T-helper 2 cell treated with Interferon-gamma antibody and Interleukin-4, amounts not matched to agents 5 μg/mL and 100 μg/mL, for 36 hours (primary cell): ENCODE results near the gene RBP5.

Source experiments
- DNase-seq: peaks from one replicate; pipeline ENCODE4 v3.0.0; 2021; ENCODE audit warnings: low spot score
- H3K27ac Mint-ChIP-seq: one replicate; pipeline ENCODE4 v1.8.0; 2021; ENCODE audit warnings: mild to moderate bottlenecking, mixed read lengths
- H3K27me3 Mint-ChIP-seq: one replicate; pipeline ENCODE4 v1.8.0; 2021; ENCODE audit warnings: low read depth, mixed read lengths
- H3K36me3 Mint-ChIP-seq: one replicate; pipeline ENCODE4 v1.8.0; 2021; ENCODE audit warnings: low read depth, mixed read lengths
- H3K4me1 Mint-ChIP-seq: one replicate; pipeline ENCODE4 v1.8.0; 2021; ENCODE audit warnings: low read depth, mixed read lengths
- H3K4me3 Mint-ChIP-seq: one replicate; pipeline ENCODE4 v1.8.0; 2022; ENCODE audit warnings: mild to moderate bottlenecking, moderate library complexity, mixed read lengths
- H3K9me3 Mint-ChIP-seq: one replicate; pipeline ENCODE4 v1.8.0; 2021; ENCODE audit warnings: mixed read lengths

The RBP5 gene

DNA sequence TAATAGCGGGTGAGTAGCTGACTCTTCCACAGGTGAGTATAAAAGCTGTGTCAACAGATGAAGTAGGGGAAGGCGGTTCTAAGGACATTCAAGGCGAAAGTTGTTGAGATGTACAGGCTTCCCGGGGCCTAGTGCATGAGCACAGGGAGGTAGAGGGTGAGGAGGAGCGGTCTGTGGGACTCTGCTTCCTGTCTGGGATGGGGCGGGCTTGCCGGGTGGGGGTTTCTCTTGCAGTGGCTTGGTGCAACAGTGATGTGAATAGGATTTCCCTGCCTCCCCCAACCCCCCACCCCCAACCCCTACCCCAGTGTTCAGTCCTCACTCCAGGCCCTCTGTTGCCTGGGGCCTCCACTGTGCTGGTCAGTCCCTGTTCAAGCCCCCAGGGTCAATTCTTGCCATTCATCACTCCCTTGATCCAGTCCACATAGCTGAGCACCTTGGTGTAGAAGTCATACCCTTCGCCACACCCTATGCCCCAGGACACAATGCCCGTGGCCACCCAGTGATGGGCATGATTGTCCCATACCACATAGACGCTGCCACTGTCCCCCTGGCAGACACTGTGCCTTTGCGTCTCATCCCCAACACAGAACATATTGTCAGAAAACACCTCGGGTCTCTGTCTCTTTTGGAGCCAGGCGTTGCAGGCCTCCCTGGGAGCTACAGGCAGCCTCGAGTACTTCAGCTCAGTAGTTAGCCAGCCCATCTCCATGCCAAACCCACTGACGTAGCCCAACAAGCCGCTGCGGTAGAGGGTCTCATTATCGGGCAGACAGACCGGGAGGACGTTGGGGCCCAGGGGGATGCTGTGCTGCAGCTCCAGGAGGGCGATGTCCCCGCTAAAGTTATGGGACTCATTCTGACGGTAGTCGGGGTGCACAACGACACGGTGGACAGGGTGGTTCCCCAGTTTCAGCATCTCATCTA is 32.4 kb downstream of the RBP5 start:
- no peak overlapping the region for H3K27ac Mint-ChIP-seq
- no peak for DNase-seq
- H3K4me1 Mint-ChIP-seq, result peaks cover 7% of the 10 kb centered on the region
- H3K27me3 Mint-ChIP-seq, result peaks cover 3% of the 10 kb centered on the region
- no peak overlapping the region for H3K4me3 Mint-ChIP-seq
- peaks cover 8% of the 10 kb centered on the region for H3K36me3 Mint-ChIP-seq
- no peaks in the 10 kb centered on the region for H3K9me3 Mint-ChIP-seq

- H3K9me3 Mint-ChIP-seq, result no peaks in the 10 kb centered on the region
- peak overlapping the region; percentile 32 for H3K27ac Mint-ChIP-seq
- H3K27me3 Mint-ChIP-seq, result peaks cover 3% of the 10 kb centered on the region
- H3K36me3 Mint-ChIP-seq, result peaks cover 4% of the 10 kb centered on the region
- H3K4me3 Mint-ChIP-seq, result no peak overlapping the region
- no peak for DNase-seq
- H3K4me1 Mint-ChIP-seq, result peaks cover 7% of the 10 kb centered on the region
These were observed 34.8 kb downstream of the RBP5 start for GRCh38 chr12:7093892-7094291.

DNA sequence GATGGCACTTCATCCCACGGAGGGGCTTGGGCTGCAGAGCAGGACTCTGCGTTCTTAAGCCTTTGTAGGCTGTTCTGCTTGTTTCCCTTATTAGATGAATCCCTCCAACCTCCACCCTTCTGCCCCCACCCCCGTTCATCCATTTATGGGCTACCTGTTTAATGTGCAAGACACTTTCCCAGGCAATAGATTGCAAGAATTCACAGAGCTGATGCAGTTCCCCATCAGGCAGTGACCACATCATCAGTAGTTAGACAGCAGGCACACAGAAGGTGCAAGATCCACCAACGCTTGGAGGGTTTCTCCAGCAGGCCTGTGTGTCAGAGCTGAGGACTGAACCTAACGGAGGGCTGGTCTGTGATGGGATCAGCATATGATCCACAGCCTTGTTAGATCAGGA is 35.2 kb downstream of the RBP5 start:
- H3K9me3 Mint-ChIP-seq, result no peaks in the 10 kb centered on the region
- peak overlapping the region; percentile 32 for H3K27ac Mint-ChIP-seq
- H3K4me1 Mint-ChIP-seq, result peaks cover 7% of the 10 kb centered on the region
- no peak for DNase-seq
- H3K4me3 Mint-ChIP-seq, result no peak overlapping the region
- peaks cover 4% of the 10 kb centered on the region for H3K36me3 Mint-ChIP-seq
- peaks cover 3% of the 10 kb centered on the region for H3K27me3 Mint-ChIP-seq

DNA sequence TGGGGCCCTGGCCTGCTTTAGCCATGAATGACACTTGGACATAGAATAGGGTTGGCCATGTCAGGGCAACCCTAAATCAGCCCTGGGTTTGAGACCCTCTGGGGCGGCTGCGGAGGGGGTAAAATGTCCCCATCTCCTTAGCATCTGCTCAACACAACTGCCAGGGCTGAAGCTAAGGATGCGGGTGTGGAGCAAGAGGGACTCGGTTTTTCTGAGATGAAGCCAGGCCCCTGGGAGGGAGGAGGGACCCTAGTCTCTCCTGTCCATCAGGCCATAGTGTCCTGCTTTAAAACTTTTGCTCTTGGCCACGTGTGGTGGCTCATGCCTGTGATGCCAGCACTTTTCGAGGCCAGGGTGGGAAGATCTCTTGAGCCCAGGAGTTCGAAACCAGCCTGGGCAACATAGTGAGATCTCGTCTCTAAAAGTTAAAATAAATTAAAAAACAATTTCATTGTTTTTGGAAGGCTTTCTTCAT is 35.7 kb downstream of the RBP5 start:
- DNase-seq, result no peak
- H3K27ac Mint-ChIP-seq, result no peak overlapping the region
- peak overlapping the region; percentile 86 for H3K4me3 Mint-ChIP-seq

DNA sequence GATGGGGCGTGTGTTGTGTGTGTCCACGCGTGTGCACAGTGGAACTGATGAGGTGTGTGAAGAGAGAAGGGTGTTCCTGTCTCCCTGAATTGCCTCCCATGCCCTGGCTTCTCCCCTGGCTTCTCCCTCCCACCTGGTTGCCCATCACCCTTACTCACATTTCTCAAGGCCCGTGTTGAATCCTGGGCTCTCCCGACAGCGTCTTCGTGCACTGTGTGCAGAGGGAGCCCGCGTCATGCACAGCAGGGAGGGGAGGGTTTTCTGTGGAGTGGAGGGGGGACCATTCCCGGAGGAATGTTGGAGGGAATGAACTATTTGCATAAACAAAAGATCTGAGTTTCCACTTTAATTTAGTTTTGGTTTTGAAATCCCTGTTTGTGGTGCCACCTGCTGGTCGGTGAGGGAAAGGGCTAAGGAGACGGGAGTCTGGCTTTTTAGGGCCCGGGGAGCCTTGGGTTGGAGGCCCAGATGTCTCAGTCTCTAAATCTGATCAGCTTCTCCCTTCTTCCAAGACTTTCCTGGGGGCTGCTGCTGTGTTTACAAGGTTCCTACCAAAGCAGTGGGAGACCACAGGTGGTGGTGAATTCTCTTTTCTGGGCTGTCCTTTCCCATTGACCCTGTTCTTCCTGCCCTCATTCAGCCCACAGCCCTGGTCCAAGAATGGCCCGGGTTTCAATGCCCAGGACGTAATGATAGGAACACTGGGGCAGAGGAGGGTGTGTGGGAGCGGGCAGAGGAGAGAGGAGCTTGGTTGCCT is 36.3 kb downstream of the RBP5 start, which contains the start of gene C1R:
C1R (minus strand) TSS at position 217 of the 757 bp plus-strand sequence; CDS start at position 160, 57 bp downstream.
- Mint-ChIP-seq H3K27ac (peak within 1 kb of the TSS; percentile 70), H3K9me3 (no peaks in the 10 kb centered on the region)

More for the DNA sequence above, 35.7 kb downstream of the RBP5 start:
- peaks cover 4% of the 10 kb centered on the region for H3K36me3 Mint-ChIP-seq
- peaks cover 3% of the 10 kb centered on the region for H3K27me3 Mint-ChIP-seq
- H3K9me3 Mint-ChIP-seq, result no peaks in the 10 kb centered on the region
- peaks cover 7% of the 10 kb centered on the region for H3K4me1 Mint-ChIP-seq

GRCh38 chr12:7091660-7092228 is 36.9 kb downstream of the RBP5 start:
- H3K4me1 Mint-ChIP-seq, result peaks cover 7% of the 10 kb centered on the region
- peaks cover 3% of the 10 kb centered on the region for H3K27me3 Mint-ChIP-seq
- peak overlapping the region; percentile 86 for H3K4me3 Mint-ChIP-seq
- no peak for DNase-seq
- no peaks in the 10 kb centered on the region for H3K9me3 Mint-ChIP-seq
- H3K27ac Mint-ChIP-seq, result peak overlapping the region; percentile 70
- H3K36me3 Mint-ChIP-seq, result peaks cover 1% of the 10 kb centered on the region

More for the DNA sequence above, 36.3 kb downstream of the RBP5 start, which contains the start of gene C1R:
- H3K4me1 Mint-ChIP-seq, result peaks cover 7% of the 10 kb centered on the region
- peaks cover 2% of the 10 kb centered on the region for H3K36me3 Mint-ChIP-seq
- peak within 1 kb of the TSS; percentile 86 for H3K4me3 Mint-ChIP-seq
- DNase-seq, result peak; percentile 43
- H3K27me3 Mint-ChIP-seq, result peaks cover 3% of the 10 kb centered on the region

DNA sequence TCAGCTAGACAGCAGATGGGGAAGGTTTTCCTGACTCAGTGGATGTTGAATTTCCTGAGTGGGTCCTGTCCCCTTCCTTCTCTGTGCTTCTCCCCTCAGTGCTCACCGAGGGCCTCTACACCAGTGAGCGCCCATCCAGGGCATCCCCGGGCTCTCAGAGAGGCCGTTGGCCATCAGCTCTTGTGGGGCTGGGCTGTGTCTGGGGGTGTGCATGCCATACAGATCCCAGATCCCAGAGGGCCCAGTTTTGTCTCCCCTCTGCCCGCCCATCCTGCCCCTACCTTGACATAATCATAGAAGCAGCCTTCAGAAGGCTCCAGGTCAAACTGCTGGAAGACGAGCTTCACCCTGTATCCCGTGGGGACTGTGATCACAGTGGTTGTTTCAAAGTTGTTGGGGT is 37.5 kb downstream of the RBP5 start:
- no peaks in the 10 kb centered on the region for H3K9me3 Mint-ChIP-seq
- no peaks in the 10 kb centered on the region for H3K36me3 Mint-ChIP-seq
- no peak for DNase-seq
- H3K27me3 Mint-ChIP-seq, result peaks cover 3% of the 10 kb centered on the region
- H3K4me3 Mint-ChIP-seq, result no peak overlapping the region
- peak overlapping the region; percentile 20 for H3K27ac Mint-ChIP-seq
- H3K4me1 Mint-ChIP-seq, result peaks cover 7% of the 10 kb centered on the region

DNA sequence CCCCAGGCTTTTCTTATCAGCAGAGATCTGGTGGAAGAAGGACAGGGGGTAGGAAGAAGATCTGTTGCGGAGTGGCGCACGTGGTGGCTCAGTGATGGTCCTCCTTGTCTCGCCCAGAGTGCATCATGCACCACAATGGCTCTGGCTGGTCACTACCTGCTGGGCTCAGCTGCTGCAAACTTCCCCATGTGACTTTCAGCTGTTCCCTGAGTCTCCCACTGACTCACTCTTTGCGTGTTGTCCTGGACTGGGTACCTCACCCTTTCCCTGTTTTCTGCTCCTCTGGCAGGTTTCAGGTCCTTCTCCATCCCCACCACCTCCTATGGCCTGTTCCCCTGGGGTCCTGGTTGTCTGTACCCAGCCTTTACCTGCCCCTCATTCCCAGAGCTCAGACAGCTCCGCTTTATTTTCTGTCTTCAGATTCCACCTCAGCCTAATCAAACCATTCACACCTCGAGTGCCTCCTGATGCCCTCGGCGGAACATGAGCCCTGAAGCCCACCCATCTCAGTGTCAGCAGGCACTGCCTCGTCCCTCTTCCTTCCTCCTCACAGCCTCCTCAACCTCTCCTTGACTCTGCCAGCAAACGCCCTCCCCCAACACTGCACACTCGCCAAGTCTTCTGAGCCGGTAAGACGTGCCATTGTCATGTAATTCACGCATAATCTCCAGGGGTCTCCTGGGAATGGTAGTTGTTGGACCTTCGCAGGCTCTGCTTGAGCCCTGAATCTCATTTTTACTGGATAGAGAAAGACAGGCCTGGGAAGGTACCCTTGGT is 38.3 kb downstream of the RBP5 start:
- no peaks in the 10 kb centered on the region for H3K36me3 Mint-ChIP-seq
- H3K27ac Mint-ChIP-seq, result no peak overlapping the region
- H3K27me3 Mint-ChIP-seq, result peaks cover 3% of the 10 kb centered on the region
- no peak for DNase-seq
- no peaks in the 10 kb centered on the region for H3K9me3 Mint-ChIP-seq
- H3K4me3 Mint-ChIP-seq, result no peak overlapping the region
- peaks cover 7% of the 10 kb centered on the region for H3K4me1 Mint-ChIP-seq

DNA sequence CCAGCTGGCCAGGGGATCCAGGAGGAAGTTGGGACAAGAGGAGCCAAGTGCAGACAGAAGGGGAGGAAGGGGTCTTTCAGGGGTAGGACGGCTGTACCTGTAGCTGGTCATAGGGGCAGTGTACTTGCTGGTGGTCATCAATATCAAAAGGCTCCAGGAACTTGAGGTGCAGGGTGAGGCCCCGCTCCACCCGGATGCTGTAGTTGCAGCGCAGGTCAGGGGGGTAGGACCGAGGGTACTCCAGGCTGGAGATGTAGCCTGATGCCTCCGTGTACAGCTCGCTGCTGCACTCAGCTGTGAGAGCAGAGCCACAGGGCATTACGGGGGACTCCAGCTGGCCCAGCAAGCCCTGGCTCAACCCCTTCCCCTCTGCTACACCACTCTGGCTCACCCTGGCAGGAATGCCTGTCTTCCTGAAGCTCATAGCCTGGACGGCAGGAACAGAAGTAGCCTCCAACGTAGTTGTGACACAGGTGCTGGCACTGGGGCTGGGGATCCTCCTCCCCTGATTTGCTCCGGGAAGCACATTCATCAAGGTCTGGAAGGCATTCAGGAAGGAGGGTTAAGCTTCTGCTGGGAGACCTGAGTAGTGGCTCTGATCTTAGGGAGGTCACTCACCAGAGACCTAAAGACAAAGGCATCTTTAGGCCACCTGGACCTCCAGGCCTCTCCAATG is 39.4 kb downstream of the RBP5 start:
- Mint-ChIP-seq H3K36me3 (no peaks in the 10 kb centered on the region), H3K27me3 (peaks cover 3% of the 10 kb centered on the region), H3K27ac (no peak overlapping the region), H3K4me3 (no peak overlapping the region), H3K4me1 (peaks cover 7% of the 10 kb centered on the region), H3K9me3 (no peaks in the 10 kb centered on the region)
- DNase-seq, result no peak

- Mint-ChIP-seq H3K4me1 (no peaks in the 10 kb centered on the region), H3K27ac (no peak overlapping the region), H3K27me3 (peaks cover 2% of the 10 kb centered on the region), H3K36me3 (peaks cover 4% of the 10 kb centered on the region), H3K4me3 (no peak overlapping the region), H3K9me3 (peaks cover 5% of the 10 kb centered on the region)
- no peak for DNase-seq
These were observed 45.6 kb downstream of the RBP5 start for GRCh38 chr12:7083125-7083524.

DNA sequence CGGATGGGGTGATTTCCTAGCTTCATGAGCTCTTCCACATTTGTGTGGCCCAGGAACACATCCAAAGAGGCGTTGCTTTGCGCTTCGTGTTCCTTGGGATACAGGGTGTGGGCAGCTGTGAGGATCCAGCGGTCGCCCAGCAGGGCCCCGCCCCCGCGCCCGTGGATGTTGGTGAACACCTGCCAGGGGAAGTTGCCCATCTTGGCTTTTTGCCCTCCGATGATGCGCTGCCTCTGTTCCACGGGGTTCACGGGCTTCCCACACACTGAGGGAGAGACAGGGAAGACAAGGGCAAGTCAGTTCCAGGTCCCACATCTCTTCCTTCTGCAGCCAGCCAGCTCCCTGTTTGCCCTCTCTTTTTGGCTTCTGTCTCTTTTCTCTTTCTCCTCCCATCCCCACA is 47.7 kb downstream of the RBP5 start:
- peaks cover 5% of the 10 kb centered on the region for H3K9me3 Mint-ChIP-seq
- no peak for DNase-seq
- H3K4me1 Mint-ChIP-seq, result no peaks in the 10 kb centered on the region
- peaks cover 2% of the 10 kb centered on the region for H3K27me3 Mint-ChIP-seq
- peaks cover 4% of the 10 kb centered on the region for H3K36me3 Mint-ChIP-seq
- H3K27ac Mint-ChIP-seq, result no peak overlapping the region
- no peak overlapping the region for H3K4me3 Mint-ChIP-seq

DNA sequence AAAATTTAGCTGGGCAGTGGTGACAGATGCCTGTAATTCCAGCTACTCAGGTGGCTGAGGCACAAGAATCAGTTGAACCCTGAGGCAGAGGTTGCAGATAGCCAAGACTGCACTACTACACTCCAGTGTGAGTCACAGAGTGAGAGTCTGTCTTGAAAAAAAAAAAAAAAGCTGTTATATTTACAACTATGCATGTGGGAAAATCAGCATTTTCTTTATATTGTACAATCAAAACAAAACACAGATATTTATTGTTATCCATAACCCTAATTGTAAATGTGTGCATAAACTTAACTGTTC is 48.9 kb downstream of the RBP5 start:
- peaks cover 5% of the 10 kb centered on the region for H3K9me3 Mint-ChIP-seq
- H3K27ac Mint-ChIP-seq, result no peak overlapping the region
- H3K36me3 Mint-ChIP-seq, result peaks cover 4% of the 10 kb centered on the region
- H3K4me1 Mint-ChIP-seq, result peaks cover 3% of the 10 kb centered on the region
- H3K27me3 Mint-ChIP-seq, result peaks cover 5% of the 10 kb centered on the region
- no peak overlapping the region for H3K4me3 Mint-ChIP-seq
- no peak for DNase-seq

GRCh38 chr12:7078163-7078562 is 50.5 kb downstream of the RBP5 start:
- no peak overlapping the region for H3K4me3 Mint-ChIP-seq

More at GRCh38 chr12:7078163-7078562, 50.5 kb downstream of the RBP5 start:
- H3K4me1 Mint-ChIP-seq, result peaks cover 3% of the 10 kb centered on the region
- no peak for DNase-seq
- peaks cover 2% of the 10 kb centered on the region for H3K36me3 Mint-ChIP-seq
- peaks cover 2% of the 10 kb centered on the region for H3K9me3 Mint-ChIP-seq
- H3K27me3 Mint-ChIP-seq, result peaks cover 7% of the 10 kb centered on the region
- H3K27ac Mint-ChIP-seq, result no peak overlapping the region
